Measurements from ENCODE around the gene RALGPS1. TPM values are rescaled to one million over a fixed set of nuclear protein-coding genes. Genes with fewer than 3 reads are reported as not detected.
A peak's percentile ranks its signal among the peaks of the same experiment; 100 is the strongest.

Gene RALGPS1
- total and polyA plus RNA-seq, 2 of the 8 experiments (the other 6 are each of a cell fraction or from before 2014, with no cell fraction given) = 20.0 to 23.5 TPM

DNA sequence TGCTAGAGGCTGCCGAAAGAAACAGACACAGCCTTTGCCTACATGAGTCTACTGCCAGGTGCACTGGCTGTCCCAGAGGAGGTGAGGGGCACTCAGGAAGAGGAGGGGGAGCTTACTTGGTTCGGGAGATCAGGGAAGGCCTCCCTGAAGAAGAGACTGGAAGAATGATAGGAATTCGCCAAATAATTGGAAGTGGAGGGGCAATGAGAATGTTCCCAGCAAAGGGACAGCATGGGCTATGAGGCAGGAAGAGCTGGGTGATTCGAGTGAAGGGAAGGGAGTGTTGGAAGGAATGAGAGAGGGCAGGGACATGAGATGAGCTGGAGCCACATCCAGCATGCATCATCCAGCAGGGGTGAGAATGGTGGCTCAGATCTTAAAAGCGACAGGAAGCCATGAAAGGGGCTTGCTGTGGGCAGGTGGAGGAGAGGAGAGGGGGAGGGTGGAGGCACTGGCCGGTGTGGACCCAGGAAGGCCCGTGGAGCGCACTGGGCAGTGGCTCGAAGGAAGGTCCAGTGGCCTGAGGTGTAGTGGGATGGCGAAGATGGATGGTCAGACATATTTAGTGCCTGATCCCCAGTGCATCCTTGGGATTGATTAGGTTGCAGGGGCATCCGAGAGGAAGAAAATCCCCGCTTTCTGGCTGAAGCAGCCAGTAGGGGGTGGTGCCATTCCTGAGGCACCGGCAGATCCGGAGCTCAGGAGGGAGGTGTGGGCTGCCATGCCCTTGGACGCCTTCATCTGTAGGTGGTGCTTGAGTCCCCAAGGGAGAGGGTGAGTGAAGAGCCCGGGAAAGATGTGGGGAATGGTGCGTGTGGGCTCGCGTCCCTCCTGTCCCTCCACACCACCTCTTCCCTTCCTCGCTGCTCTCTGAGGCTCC is 296.5 kb downstream of the RALGPS1 start (continued):
- TF ChIP-seq TEAD4 (IDR thresholded peaks at IDR 0.05; ENCODE audit: low read depth, low read length) (peak; percentile 80), RAD21 (IDR thresholded peaks at IDR 0.05 in 1 of 2, conservative IDR thresholded peaks at IDR 0.05 in 1 of 2; ENCODE audit: low read depth in 2 of 2, low read length in 2 of 2) (peak in 1 of 2 experiments; percentile 32; a peak in 1 of 4 replicates), FOSL1 (IDR thresholded peaks at IDR 0.05; ENCODE audit: insufficient read depth, low read depth, low read length) (no peak), CBX8 (IDR thresholded peaks at IDR 0.05; ENCODE audit: borderline replicate concordance, low read depth, low read length) (no peak), KDM1A (IDR thresholded peaks at IDR 0.05; ENCODE audit: borderline replicate concordance, low read length) (no peak), SAP30 (IDR thresholded peaks at IDR 0.05; ENCODE audit: insufficient read depth, insufficient replicate concordance, low read length) (no peak), SIX5 (IDR thresholded peaks at IDR 0.05; ENCODE audit: low read depth, low read length) (no peak)

Data from H1 (cell line).